A549 treated with dexamethasone at 1 μM for 4 hours (cell line): ENCODE measurements around the gene PSMD14. TPM values are rescaled to one million over a fixed set of nuclear protein-coding genes. Genes with fewer than 3 reads are reported as not detected.

Experiments used
- total RNA-seq: library from RNA; stranded (reverse); fragments of 200-300 nt; extraction: Qiagen RNA extraction; gene quantifications from 5 replicates; pipeline ENCODE4 v1.2.3, GENCODE V29; 2022

Gene PSMD14
- total RNA-seq = 93.6 to 120 TPM (median 101 TPM) in 5 replicates

DNA sequence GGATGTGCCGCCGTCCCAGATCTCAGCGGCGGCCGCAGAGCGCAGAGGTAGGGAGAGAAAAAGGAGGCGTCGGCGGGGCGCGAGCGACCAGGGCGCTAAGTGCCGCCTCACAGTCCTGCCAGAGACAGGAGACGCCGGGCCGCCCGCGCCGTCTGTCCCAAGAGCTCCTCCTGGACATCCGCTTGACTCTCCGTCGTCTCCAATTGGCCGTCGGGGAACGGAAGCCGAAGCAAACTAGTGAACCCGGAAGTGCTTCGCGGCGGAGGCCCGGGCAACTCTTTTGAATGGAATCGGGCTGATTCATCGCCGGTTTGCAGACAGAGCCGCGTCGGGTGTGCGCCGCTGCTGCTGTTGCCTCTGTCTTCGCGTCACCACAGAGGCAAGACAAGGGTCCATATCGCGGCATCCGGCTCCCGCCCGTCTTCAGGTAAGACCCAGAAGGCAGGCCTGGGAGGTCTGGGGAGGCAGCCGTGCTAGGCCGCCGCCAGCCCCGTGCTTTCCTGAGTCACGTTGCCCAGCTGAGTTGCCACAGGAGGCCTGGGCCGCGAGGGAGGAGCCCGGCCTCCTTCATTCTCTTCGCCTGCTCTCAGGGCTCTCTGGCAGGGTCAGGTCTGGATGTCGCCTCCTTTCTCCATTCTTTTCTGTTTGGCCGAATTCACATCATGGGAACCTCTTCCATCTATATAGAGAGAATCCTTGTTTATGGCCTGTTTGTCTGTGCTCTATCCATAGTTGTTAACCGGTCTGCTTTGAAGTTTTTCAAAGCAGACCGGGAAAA is at the start of gene PSMD14:
Gene PSMD14, plus strand, starts transcription at position 248 of the 778 bp plus-strand sequence. CDS start 10,401 bp downstream, outside the sequence.

DNA sequence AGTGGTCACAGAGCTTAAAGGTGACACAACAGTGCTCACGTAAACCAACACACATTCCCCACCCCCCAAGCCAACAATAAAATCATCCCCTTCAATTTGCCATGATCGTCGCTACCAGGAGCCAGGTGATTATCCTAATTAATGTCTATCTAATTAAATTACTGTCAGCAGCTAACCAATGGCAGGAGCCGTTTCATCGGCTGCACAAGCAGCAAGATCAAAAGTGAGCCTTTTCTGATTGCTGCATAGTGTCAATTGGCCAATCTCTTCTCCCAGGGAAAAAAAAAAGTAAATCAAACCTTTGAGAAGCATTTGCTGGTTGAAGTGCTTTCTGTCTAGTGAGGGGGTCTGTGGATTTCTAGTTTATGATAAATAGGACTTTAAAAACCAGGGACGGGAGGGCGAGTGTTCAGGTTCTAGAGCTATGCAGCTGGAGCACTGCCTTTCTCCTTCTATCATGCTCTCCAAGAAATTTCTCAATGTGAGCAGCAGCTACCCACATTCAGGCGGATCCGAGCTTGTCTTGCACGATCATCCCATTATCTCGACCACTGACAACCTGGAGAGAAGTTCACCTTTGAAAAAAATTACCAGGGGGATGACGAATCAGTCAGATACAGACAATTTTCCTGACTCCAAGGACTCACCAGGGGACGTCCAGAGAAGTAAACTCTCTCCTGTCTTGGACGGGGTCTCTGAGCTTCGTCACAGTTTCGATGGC is 107.9 kb downstream of the PSMD14 start, which contains the start of gene TBR1:
Gene TBR1, plus strand, starts transcription at position 311 of the 721 bp plus-strand sequence. Its CDS starts 114 bp downstream, at position 425.

Other genes starting within 250 kb of the PSMD14 start
- 24.9 to 39.2 TPM (median 32.0 TPM) in 5 replicates for gene TANK, start 148.0 kb upstream of the PSMD14 start, total RNA-seq
- gene TBR1, start 107.9 kb downstream of the PSMD14 start, total RNA-seq = 0.01 to 0.09 TPM (median 0.04 TPM) in 4 of 5 replicates, not detected in the other